PC-3 (cell line): ENCODE measurements around the gene SPATA18.

Experiments
- CTCF ChIP-seq: fragments of 300-600 bp; sonication (generic); conservative IDR thresholded peaks from 2 replicates; pipeline ENCODE4 v1.5.1; 2017; ENCODE audit warnings: antibody characterized with exemption, low read depth, mild to moderate bottlenecking, low read length
- EZH2 ChIP-seq: fragments of 300-600 bp; sonication (generic); IDR thresholded peaks from one replicate; pipeline ENCODE4 v1.6.1; 2017; ENCODE audit warnings: antibody characterized with exemption, mild to moderate bottlenecking, low read length; ENCODE audit not compliant: unreplicated experiment
- EZH2phosphoT487 ChIP-seq: fragments of 300-600 bp; sonication (generic); IDR thresholded peaks from 2 replicates; pipeline ENCODE4 v1.6.1; 2018; ENCODE audit warnings: mild to moderate bottlenecking, antibody characterized with exemption, low read length, borderline replicate concordance

GRCh38 chr4:52069571-52069970 lies 18.5 kb downstream of the SPATA18 start:
- TF ChIP-seq CTCF (no peak), EZH2 (no peak), EZH2phosphoT487 (no peak)
